HFFc6 (cell line): ENCODE data around the gene GPR149. TPM values are rescaled to one million over a fixed set of nuclear protein-coding genes. Genes with fewer than 3 reads are reported as not detected.

ENCODE experiments used
- DNase-seq: peaks from one replicate; pipeline ENCODE4 v3.0.0-alpha.2; 2018
- H3K27ac Mint-ChIP-seq: 2 replicates; pipeline ENCODE4 v1.8.0; 2020; ENCODE audit warnings: mild to moderate bottlenecking, mixed read lengths
- H3K27me3 Mint-ChIP-seq: 2 replicates; pipeline ENCODE4 v1.8.0; 2021; ENCODE audit warnings: mild to moderate bottlenecking, moderate library complexity, mixed read lengths; ENCODE audit not compliant: insufficient read depth
- H3K36me3 Mint-ChIP-seq: 2 replicates; pipeline ENCODE4 v1.8.0; 2021; ENCODE audit warnings: low read depth, mixed read lengths
- H3K4me1 Mint-ChIP-seq: 2 replicates; pipeline ENCODE4 v1.8.0; 2020; ENCODE audit warnings: low read depth, mixed read lengths
- H3K4me3 Mint-ChIP-seq: 2 replicates; pipeline ENCODE4 v1.8.0; 2020; ENCODE audit warnings: mild to moderate bottlenecking, moderate library complexity, mixed read lengths
- H3K9me3 Mint-ChIP-seq: 2 replicates; pipeline ENCODE4 v1.8.0; 2020; ENCODE audit warnings: mild to moderate bottlenecking, mixed read lengths
- CTCF ChIP-seq: fragments of 200-600 bp; sonication (generic); IDR thresholded peaks from 2 replicates; pipeline ENCODE4 v1.5.0; 2021; ENCODE audit warnings: antibody characterized with exemption, mild to moderate bottlenecking
- total RNA-seq, 6 experiments: library from RNA; stranded (reverse); fragmentation: NEBNext Ultra II Directional; extraction: Animal tissue kit (Norgen Biotek cat#: 25700); gene quantifications; 2 replicates in 1 of 6; 3 replicates in 5 of 6; pipeline ENCODE4 v1.2.3, GENCODE V29; 2021

Gene GPR149
- total RNA-seq, 6 experiments from 2014 or later, result not detected

- H3K36me3 Mint-ChIP-seq, result no peaks in the 10 kb centered on the region
- no peak overlapping the region for H3K27ac Mint-ChIP-seq
- no peaks in the 10 kb centered on the region for H3K4me1 Mint-ChIP-seq
- H3K4me3 Mint-ChIP-seq, result no peak overlapping the region
- DNase-seq, result no peak
- no peak for TF ChIP-seq CTCF
- peaks cover 10% of the 10 kb centered on the region for H3K9me3 Mint-ChIP-seq
- no peaks in the 10 kb centered on the region; the same call in 1 of the 2 replicates for H3K27me3 Mint-ChIP-seq
Measured at GRCh38 chr3:154398084-154398967, 31.7 kb downstream of the GPR149 start.

GRCh38 chr3:154389861-154390260, 40.1 kb downstream of the GPR149 start:
- no peak overlapping the region for H3K4me3 Mint-ChIP-seq
- no peak for TF ChIP-seq CTCF
- no peaks in the 10 kb centered on the region; the same call in 1 of the 2 replicates for H3K36me3 Mint-ChIP-seq
- H3K27me3 Mint-ChIP-seq, result peaks cover 1% of the 10 kb centered on the region; the same call in 1 of the 2 replicates
- no peak overlapping the region for H3K27ac Mint-ChIP-seq
- no peaks in the 10 kb centered on the region for H3K4me1 Mint-ChIP-seq
- DNase-seq, result no peak
- H3K9me3 Mint-ChIP-seq, result peaks cover 44% of the 10 kb centered on the region

- no peak for TF ChIP-seq CTCF
- Mint-ChIP-seq H3K9me3 (peaks cover 28% of the 10 kb centered on the region), H3K36me3 (no peaks in the 10 kb centered on the region; the same call in 1 of the 2 replicates), H3K27ac (no peak overlapping the region), H3K4me1 (no peaks in the 10 kb centered on the region), H3K4me3 (no peak overlapping the region), H3K27me3 (no peaks in the 10 kb centered on the region; the same call in 1 of the 2 replicates)
- DNase-seq, result no peak
Measured at GRCh38 chr3:154384479-154384878, 45.5 kb downstream of the GPR149 start.

- TF ChIP-seq CTCF, result no peak
- Mint-ChIP-seq H3K9me3 (peaks cover 13% of the 10 kb centered on the region), H3K36me3 (no peaks in the 10 kb centered on the region), H3K27me3 (no peaks in the 10 kb centered on the region), H3K4me3 (no peak overlapping the region), H3K27ac (no peak overlapping the region), H3K4me1 (no peaks in the 10 kb centered on the region)
- no peak for DNase-seq
Measured at GRCh38 chr3:154378311-154378710, 51.7 kb downstream of the GPR149 start.

- H3K9me3 Mint-ChIP-seq, result peaks cover 45% of the 10 kb centered on the region
- no peak overlapping the region for H3K27ac Mint-ChIP-seq
- no peaks in the 10 kb centered on the region for H3K27me3 Mint-ChIP-seq
- no peaks in the 10 kb centered on the region for H3K36me3 Mint-ChIP-seq
- no peak overlapping the region for H3K4me3 Mint-ChIP-seq
- DNase-seq, result no peak
- H3K4me1 Mint-ChIP-seq, result no peaks in the 10 kb centered on the region
- TF ChIP-seq CTCF, result no peak
Measured at GRCh38 chr3:154367221-154367620, 62.8 kb downstream of the GPR149 start.
